OCI-LY7 (cell line): Measurements from ENCODE around the gene CPB1.

Experiments used
- CTCF ChIP-seq: fragments of 200-600 bp; sonication (generic); conservative IDR thresholded peaks from 2 replicates; pipeline ENCODE4 v1.5.1; 2014; ENCODE audit warnings: mild to moderate bottlenecking, antibody characterized with exemption, low read length, moderate library complexity, mixed read lengths
- EZH2phosphoT487 ChIP-seq: fragments of 200-600 bp; sonication (generic); IDR thresholded peaks from 2 replicates; pipeline ENCODE4 v1.6.1; 2018; ENCODE audit warnings: low read depth, borderline replicate concordance, mild to moderate bottlenecking, mixed run types, antibody characterized with exemption, low read length, moderate library complexity, mixed read lengths

- TF ChIP-seq CTCF, result no peak
- TF ChIP-seq EZH2phosphoT487, result no peak
Observed at GRCh38 chr3:148884261-148884660, 56.6 kb downstream of the CPB1 start.
